Astrocyte of the spinal cord (primary cell): ENCODE results near the gene PCDHA1.

Experiments
- DNase-seq: peaks from one replicate; pipeline ENCODE4 v3.0.0; 2011; ENCODE audit warnings: low read depth, low spot score
- H3K4me3 ChIP-seq: 2 replicates; pipeline ENCODE4 v1.5.1; 2011; ENCODE audit warnings: low read depth, mild to moderate bottlenecking, low read length, moderate library complexity
- in situ Hi-C: cut with HindIII; loops from 2 replicates; pipeline ENCODE4 v1.10.0; 2017; ENCODE audit warnings: low sequenced_read_pairs
- TF ChIP-seq, protein P1 (sequence below): IDR thresholded peaks from 2 replicates; pipeline ENCODE4 v1.5.1; 2012; ENCODE audit warnings: low read depth, mild to moderate bottlenecking, low read length, inconsistent platforms

PCDHA1 gene

DNA sequence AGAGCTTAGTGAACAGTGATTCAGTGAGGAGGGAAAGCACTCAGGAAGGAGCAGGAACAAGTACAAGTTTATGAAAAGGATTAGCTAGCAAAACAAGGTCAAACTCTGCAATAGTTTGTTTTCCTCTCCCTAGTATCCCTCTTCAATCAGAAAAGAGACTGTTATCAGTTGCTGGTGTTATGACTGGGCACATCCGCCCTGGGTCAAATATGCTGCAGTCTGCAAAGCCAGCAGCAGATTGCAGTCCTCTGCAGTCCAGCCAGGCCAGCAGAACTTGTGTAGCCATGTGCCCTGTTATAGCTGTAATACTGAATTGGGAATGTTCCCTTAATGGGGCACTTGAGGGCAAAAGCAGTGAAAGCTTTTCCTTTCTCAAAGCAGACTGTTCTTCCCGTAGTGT is 192.3 kb downstream of the PCDHA1 start:
- TF ChIP-seq, protein P1, sequence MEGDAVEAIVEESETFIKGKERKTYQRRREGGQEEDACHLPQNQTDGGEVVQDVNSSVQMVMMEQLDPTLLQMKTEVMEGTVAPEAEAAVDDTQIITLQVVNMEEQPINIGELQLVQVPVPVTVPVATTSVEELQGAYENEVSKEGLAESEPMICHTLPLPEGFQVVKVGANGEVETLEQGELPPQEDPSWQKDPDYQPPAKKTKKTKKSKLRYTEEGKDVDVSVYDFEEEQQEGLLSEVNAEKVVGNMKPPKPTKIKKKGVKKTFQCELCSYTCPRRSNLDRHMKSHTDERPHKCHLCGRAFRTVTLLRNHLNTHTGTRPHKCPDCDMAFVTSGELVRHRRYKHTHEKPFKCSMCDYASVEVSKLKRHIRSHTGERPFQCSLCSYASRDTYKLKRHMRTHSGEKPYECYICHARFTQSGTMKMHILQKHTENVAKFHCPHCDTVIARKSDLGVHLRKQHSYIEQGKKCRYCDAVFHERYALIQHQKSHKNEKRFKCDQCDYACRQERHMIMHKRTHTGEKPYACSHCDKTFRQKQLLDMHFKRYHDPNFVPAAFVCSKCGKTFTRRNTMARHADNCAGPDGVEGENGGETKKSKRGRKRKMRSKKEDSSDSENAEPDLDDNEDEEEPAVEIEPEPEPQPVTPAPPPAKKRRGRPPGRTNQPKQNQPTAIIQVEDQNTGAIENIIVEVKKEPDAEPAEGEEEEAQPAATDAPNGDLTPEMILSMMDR, result no peak
- in situ Hi-C loops, result no loop called here
- DNase-seq, result no peak
- no peak overlapping the region for H3K4me3 ChIP-seq

DNA sequence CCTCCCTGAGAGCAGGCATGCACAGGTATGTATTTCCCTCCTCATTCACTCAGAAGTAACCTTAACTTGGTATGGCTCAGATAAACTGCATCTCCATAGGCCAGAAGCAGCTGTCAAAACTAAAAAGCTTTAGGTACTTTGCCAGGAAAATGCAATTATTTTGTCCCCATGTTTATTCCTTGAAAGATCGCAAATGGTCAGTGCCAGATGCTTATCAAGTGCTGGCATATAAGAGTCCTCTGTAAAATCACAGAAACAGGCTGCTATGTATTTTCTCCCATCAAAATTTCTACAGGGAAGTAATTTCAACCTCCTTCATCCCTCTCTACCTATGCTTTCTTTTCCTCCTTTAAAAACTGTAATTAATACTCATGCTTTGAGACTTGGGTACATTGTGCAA is 193.0 kb downstream of the PCDHA1 start:
- no peak overlapping the region for H3K4me3 ChIP-seq
- no peak for DNase-seq
- in situ Hi-C loops, result no loop called here
- TF ChIP-seq, protein P1, result no peak

GRCh38 chr5:140982083-140982716 is 196.3 kb downstream of the PCDHA1 start:
- no peak for DNase-seq
- H3K4me3 ChIP-seq, result no peak overlapping the region
- in situ Hi-C loops, result no loop called here
- TF ChIP-seq, protein P1, result no peak

DNA sequence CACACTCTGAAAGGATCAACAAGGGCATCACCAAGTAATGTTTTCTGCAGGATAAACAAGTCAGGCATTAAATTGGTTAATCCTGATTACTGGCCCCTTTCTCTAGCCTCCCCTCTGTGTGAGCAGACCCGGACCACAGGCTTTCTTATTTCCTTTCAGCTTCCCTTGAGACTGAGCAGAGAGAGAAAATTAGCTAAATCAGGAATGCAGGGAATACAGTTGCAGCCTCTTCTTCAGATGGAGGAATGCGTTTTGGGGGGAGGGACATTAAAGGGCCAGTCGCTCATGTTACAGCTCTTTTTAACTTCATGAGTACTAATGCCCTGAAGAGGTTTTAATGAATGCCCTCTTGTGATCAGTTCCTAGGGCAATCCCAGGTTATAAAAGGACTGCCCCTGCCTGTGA is 200.2 kb downstream of the PCDHA1 start:
- H3K4me3 ChIP-seq, result no peak overlapping the region
- TF ChIP-seq, protein P1, result no peak
- in situ Hi-C loops, result no loop called here
- DNase-seq, result no peak

DNA sequence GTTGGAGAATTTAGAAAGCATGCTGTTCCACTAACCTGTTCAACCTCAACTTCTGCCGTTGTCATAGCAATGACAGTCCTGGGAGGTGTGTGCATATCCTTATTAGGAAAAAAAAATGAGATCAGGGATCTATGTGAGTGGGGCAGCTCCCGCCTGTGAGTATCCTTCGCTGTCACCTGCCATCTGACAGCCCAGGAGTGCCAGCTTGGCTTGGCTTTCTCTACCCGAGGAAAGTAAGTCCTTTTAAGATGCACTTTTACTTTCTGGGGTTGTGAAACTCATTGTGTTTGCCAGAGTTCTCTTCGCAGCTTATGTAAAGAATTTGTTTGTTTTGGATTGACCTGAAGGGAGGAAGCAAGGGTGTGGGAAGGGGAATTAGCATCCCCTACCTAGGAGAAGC is 202.2 kb downstream of the PCDHA1 start:
- no peak for DNase-seq
- TF ChIP-seq, protein P1, result no peak
- in situ Hi-C loops, result no loop called here
- no peak overlapping the region for H3K4me3 ChIP-seq

GRCh38 chr5:140988608-140989007 is 202.7 kb downstream of the PCDHA1 start:
- no peak overlapping the region for H3K4me3 ChIP-seq
- TF ChIP-seq, protein P1, result no peak
- in situ Hi-C loops, result no loop called here
- no peak for DNase-seq
